Esophagus muscularis mucosa (tissue), 4 donors: ENCODE results near the gene SIK3. TPM values are rescaled to one million over a fixed set of nuclear protein-coding genes. Genes with fewer than 3 reads are reported as not detected.

Experiments used
- DNase-seq: peaks from one replicate; pipeline ENCODE4 v3.0.0-alpha.2; 2017; ENCODE audit errors: extremely low spot score
- H3K27ac ChIP-seq, 4 donors: fragments of 200-600 bp; sonication (generic); replicated peaks in 1 of 4; 1 replicate in 3 of 4; 2 replicates in 1 of 4; pipeline ENCODE4 v1.5.1; 2016 to 2019; ENCODE audit warnings: mild to moderate bottlenecking in 1 of 4
- H3K27me3 ChIP-seq, 4 donors: fragments of 200-600 bp; sonication (generic); one replicate each; pipeline versions ENCODE4 v1.5.1 to v1.6.0; 2016 to 2019
- H3K36me3 ChIP-seq, 4 donors: fragments of 200-600 bp; sonication (generic); one replicate each; pipeline ENCODE4 v1.5.1; 2016 to 2019
- H3K4me1 ChIP-seq, 4 donors: fragments of 200-600 bp; sonication (generic); one replicate each; pipeline ENCODE4 v1.5.1; 2016 to 2019
- H3K4me3 ChIP-seq, 4 donors: fragments of 200-600 bp; sonication (generic); 1 replicate in 2 of 4; 2 replicates in 2 of 4; pipeline ENCODE4 v1.5.1; 2016 to 2019; ENCODE audit warnings: mild to moderate bottlenecking in 4 of 4, moderate library complexity in 1 of 4
- H3K9me3 ChIP-seq, 4 donors: fragments of 200-600 bp; sonication (generic); 1 replicate in 3 of 4; 2 replicates in 1 of 4; pipeline ENCODE4 v1.5.1; 2016 to 2019
- EP300 ChIP-seq: sonication (generic); formaldehyde crosslinking; IDR thresholded peaks from one replicate; pipeline ENCODE4 v1.6.1; 2017; ENCODE audit warnings: antibody characterized with exemption
- POLR2A ChIP-seq: fragments of 450-650 bp; IDR thresholded peaks from one replicate; pipeline ENCODE4 v1.6.1; 2017; ENCODE audit warnings: antibody characterized with exemption, moderate library complexity, mild to moderate bottlenecking, low read depth
- POLR2AphosphoS5 ChIP-seq, 2 donors: sonication (generic); formaldehyde crosslinking; IDR thresholded peaks; one replicate each; pipeline ENCODE4 v1.6.1; 2017; ENCODE audit warnings: antibody characterized with exemption in 2 of 2
- WGBS: methylation state at CpG from one replicate; pipeline ENCODE4 v1.1.5; 2018; 5-methylcytosine and 5-hydroxymethylcytosine counted together
- intact Hi-C: fragments of 100-400 bp; cut with DNase I; formaldehyde crosslinking; loops from one replicate; pipeline ENCODE4 v1.15.1; 2023
- total RNA-seq, 4 donors: library from RNA; depleted of rRNA; stranded (reverse); fragments of >200 nt; gene quantifications; one replicate each; pipeline versions ENCODE4 v1.1.0 to v1.2.1, GENCODE V29; 2016
- TF ChIP-seq, protein P1 (sequence below), 3 experiments: fragments of 200-600 bp in 2 of 3; fragments of 450-650 bp in 1 of 3; sonication (generic) in 2 of 3; IDR thresholded peaks; one replicate each; pipeline ENCODE4 v1.5.1; 2017 to 2019; ENCODE audit warnings: antibody characterized with exemption in 3 of 3, mild to moderate bottlenecking in 2 of 3, moderate library complexity in 1 of 3

Gene SIK3
- total RNA-seq, 4 donors from 2014 or later, result 39.5 to 53.5 (median 42.3) TPM

DNA sequence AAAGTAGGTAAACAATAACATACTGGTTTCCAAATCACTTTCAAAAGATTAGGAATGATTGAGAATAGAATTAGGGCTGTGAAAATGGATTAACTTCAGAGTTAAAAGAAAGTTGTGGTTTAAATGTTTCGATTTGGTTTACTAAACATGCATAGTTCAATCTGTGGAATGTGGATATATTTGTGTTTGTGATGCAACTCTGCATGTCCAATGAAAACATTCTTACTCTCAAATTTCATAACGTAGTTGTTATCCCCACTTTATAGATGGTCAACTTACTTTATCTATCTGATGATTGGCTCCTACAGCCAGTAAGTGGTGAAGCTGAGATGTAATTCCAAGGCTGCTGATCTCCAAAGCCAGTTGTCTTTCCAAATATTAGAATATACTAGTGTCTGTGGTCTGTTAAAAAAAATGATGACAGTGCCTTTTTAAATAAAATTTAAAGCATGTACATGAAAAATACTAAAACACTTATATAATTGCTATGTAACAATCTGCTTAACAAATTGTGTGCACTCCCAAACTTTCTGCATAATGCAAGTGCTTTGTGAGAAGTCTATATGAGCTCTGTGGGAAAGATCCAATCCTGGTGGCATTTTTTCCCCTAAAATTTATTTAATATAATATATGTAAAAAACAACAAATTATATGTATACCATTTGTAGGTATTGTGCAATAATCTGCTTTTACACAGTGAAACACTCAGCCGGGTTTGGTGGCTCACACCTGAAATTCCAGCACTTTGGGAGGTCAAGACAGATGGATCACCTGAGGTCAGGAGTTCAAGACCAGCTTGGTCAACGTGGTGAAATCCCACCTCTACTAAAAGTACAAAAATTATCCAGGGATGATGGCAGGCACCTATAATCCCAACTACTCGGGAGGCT, 9.7 kb upstream of the SIK3 start:
- H3K4me3 ChIP-seq, result no peak overlapping the region
- H3K36me3 ChIP-seq, result no peaks in the 10 kb centered on the region
- H3K4me1 ChIP-seq, result peaks cover 0 to 16% (median 9%) of the 10 kb centered on the region in 4 donors
- no peak for TF ChIP-seq POLR2AphosphoS5 (IDR thresholded peaks at IDR 0.05)
- TF ChIP-seq, protein P1, sequence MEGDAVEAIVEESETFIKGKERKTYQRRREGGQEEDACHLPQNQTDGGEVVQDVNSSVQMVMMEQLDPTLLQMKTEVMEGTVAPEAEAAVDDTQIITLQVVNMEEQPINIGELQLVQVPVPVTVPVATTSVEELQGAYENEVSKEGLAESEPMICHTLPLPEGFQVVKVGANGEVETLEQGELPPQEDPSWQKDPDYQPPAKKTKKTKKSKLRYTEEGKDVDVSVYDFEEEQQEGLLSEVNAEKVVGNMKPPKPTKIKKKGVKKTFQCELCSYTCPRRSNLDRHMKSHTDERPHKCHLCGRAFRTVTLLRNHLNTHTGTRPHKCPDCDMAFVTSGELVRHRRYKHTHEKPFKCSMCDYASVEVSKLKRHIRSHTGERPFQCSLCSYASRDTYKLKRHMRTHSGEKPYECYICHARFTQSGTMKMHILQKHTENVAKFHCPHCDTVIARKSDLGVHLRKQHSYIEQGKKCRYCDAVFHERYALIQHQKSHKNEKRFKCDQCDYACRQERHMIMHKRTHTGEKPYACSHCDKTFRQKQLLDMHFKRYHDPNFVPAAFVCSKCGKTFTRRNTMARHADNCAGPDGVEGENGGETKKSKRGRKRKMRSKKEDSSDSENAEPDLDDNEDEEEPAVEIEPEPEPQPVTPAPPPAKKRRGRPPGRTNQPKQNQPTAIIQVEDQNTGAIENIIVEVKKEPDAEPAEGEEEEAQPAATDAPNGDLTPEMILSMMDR (IDR thresholded peaks at IDR 0.05), result no peak
- no peak for TF ChIP-seq EP300
- no peak for TF ChIP-seq POLR2A
- H3K27ac ChIP-seq, result no peak overlapping the region
- no peaks in the 10 kb centered on the region for H3K9me3 ChIP-seq
- H3K27me3 ChIP-seq, result no peaks in the 10 kb centered on the region
- intact Hi-C loops, result loop anchor here (2.0 kb wide), 2 partner anchors 227 to 317 kb away; partner anchors contain the start of gene APOA5
- 65% methylated on average over 5 of the region's 5 CpGs for WGBS
- DNase-seq, result no peak

DNA sequence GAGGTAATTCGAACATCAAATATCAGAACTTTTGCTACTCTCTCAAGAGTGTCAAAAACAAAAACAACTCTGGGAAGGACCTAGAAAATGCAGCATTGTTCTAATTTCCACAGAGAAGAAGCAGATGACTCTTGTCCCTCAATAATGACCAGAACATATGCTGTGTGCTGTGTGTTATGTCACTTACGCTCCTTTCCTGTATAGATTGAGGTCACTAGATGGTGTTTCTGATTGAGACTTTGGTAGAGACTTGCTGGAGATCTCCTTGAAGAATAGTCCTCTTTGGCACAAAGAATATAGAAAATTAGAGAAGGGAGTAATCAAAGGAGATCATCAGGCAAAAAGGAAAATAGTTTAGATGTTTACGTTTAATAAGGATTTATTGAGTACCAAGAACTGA, 2.3 kb upstream of the SIK3 start:
- TF ChIP-seq, protein P1 (IDR thresholded peaks at IDR 0.05), result no peak
- no peak for TF ChIP-seq POLR2AphosphoS5 (IDR thresholded peaks at IDR 0.05)
- no peak for TF ChIP-seq EP300
- TF ChIP-seq POLR2A, result no peak
- Histone ChIP-seq H3K9me3 (no peaks in the 10 kb centered on the region), H3K27me3 (no peaks in the 10 kb centered on the region), H3K36me3 (no peaks in the 10 kb centered on the region), H3K4me1 (peaks cover 16 to 33% (median 28%) of the 10 kb centered on the region in 4 donors), H3K27ac (peak overlapping the region in 1 of 4 donors; percentile 98), H3K4me3 (no peak overlapping the region)
- intact Hi-C loops, result no loop called here
- DNase-seq, result no peak
- 89% methylated on average over 3 of the region's 3 CpGs for WGBS

DNA sequence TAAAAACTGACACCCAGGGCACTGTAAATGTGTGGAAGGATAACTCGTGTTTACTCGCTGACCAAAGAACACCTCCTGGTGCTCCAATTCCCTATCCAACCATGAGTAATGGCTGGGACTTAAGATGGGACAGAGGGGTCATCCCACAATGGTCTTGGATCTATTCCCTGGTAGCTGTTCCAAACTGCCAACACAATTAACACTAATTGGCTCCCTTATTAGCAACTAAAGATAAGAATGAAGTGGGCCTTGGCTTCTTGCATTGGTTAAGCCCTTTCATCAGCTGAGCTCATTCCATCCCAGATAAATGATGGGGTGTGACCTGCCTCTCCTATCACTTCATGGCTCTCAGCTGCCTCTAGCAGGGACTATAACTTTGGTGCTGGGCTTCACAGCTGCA, 1.5 kb upstream of the SIK3 start:
- Histone ChIP-seq H3K27ac (peak overlapping the region; percentile 98 to 99 (median 99)), H3K27me3 (no peaks in the 10 kb centered on the region), H3K9me3 (no peaks in the 10 kb centered on the region), H3K4me3 (no peak overlapping the region), H3K4me1 (peaks cover 24 to 42% (median 37%) of the 10 kb centered on the region in 4 donors), H3K36me3 (no peaks in the 10 kb centered on the region)
- intact Hi-C loops, result loop anchor here (5.0 kb wide), 1 partner anchor 128 kb away; no protein-coding TSS in a partner anchor
- 86% methylated on average over 2 of the region's 2 CpGs for WGBS
- TF ChIP-seq POLR2A, result no peak
- DNase-seq, result no peak

DNA sequence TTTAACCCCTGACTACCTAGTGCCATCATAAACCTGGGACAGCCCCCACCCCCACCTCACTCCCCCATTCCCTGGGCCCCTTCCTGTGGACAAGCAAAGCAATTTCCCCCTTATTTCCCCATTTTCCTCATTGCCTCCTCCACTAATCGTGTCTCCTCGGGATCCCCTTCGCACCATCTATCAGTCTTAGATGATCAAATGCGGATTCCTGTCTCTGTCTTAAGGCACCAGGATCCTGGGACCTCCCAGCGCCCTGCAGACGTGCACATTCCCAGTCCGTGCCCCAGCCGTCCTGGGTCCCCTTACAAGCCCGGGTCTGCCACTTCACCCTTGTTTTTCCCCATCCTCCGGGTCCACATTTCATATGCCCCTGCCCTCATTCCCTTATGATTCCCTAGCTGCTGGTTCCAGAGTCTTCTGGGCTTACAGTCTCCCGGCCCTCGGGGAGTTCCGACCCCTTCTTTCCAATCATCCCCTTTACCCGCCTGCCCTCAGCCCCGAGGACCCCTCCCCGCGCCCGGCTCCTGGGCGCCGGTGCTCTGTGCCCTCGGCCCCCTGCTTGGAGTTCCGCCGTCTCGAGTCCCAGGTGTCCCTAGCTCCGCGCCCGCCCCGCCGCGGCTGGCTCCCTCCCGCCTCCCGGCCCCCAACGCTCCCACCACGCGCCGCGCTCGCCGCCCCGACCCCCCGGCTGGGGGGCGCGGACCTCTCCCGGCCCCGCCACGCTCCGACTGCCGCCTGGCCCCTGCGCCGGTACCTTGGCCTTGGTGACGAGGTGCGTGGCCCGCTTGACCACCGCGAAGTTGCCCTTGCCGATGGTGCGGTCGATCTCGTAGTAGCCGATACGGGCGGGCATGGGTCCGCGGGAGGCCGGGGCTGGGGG, 599 bp downstream of the SIK3 start:
- Histone ChIP-seq H3K27ac (peak overlapping the region; percentile 98 to 99 (median 99)), H3K9me3 (no peaks in the 10 kb centered on the region), H3K4me1 (peaks cover 32 to 63% (median 57%) of the 10 kb centered on the region in 4 donors), H3K4me3 (peak overlapping the region; percentile 82 to 92 (median 88)), H3K36me3 (no peaks in the 10 kb centered on the region), H3K27me3 (no peaks in the 10 kb centered on the region)
- 1% methylated on average over 19 of the region's 65 CpGs for WGBS
- intact Hi-C loops, result loop anchor here (5.0 kb wide), 1 partner anchor 130 kb away; no protein-coding TSS in a partner anchor
- TF ChIP-seq, protein P1 (IDR thresholded peaks at IDR 0.05), result no peak
- TF ChIP-seq POLR2AphosphoS5 (IDR thresholded peaks at IDR 0.05), result peak; percentile 23 to 29
- no peak for DNase-seq

DNA sequence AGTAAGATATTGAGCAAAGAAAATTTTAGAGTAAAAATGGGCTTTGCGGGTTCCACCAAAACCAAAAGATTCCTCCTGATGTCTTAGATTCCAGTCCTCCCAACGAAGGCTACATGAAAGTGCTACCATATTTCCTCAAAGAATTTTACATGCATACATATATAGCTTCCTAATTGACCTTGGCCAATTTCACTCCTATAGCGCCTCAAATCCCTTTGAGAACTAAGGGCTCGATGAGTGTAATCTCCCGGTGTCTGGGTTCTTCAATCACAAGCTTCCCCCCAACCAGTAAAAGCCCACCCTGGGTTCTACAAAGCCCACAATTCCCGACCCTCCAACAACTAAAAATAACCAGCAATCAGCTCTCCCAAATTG, 1.2 kb downstream of the SIK3 start:
- intact Hi-C loops, result loop anchor here (5.0 kb wide), 1 partner anchor 130 kb away; no protein-coding TSS in a partner anchor
- Histone ChIP-seq H3K27me3 (no peaks in the 10 kb centered on the region), H3K4me1 (peaks cover 32 to 69% (median 64%) of the 10 kb centered on the region in 4 donors), H3K27ac (peak overlapping the region; percentile 98 to 99 (median 99)), H3K9me3 (no peaks in the 10 kb centered on the region), H3K4me3 (peak overlapping the region; percentile 82 to 92 (median 88)), H3K36me3 (no peaks in the 10 kb centered on the region)
- no peak for DNase-seq
- 32% methylated on average over 6 of the region's 6 CpGs for WGBS
- TF ChIP-seq, protein P1 (IDR thresholded peaks at IDR 0.05), result no peak
- TF ChIP-seq POLR2A (no peak), POLR2AphosphoS5 (IDR thresholded peaks at IDR 0.05) (no peak), EP300 (no peak)
